22Rv1 (cell line): ENCODE results near the gene TRAPPC1.

Experiments used
- ZFX ChIP-seq: fragments of 450-650 bp; IDR thresholded peaks from 2 replicates; pipeline ENCODE4 v1.6.1; 2017; ENCODE audit warnings: antibody characterized with exemption, borderline replicate concordance
- TF ChIP-seq, protein P1 (sequence below): fragments of 450-650 bp; IDR thresholded peaks from 2 replicates; pipeline ENCODE4 v1.5.1; 2017; ENCODE audit warnings: mild to moderate bottlenecking

DNA sequence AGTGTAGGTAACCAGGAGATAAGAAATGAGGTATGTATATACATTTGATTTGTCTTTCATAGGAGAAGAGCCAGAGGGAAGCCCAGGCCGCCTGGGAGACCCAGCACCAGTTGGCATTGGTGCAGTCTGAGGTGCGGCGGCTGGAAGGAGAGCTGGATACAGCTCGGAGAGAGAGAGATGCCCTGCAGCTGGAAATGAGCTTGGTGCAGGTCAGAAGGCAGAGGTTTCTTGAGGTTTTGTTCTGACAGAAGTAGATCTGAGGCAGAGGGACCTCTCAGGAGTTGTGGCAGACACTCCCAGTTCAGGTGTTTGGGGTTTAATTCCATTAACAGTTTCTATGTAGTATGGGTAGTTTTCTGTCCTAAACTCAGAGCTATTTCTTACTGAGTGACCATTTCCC lies 8.3 kb upstream of the TRAPPC1 start:
- TF ChIP-seq, protein P1, sequence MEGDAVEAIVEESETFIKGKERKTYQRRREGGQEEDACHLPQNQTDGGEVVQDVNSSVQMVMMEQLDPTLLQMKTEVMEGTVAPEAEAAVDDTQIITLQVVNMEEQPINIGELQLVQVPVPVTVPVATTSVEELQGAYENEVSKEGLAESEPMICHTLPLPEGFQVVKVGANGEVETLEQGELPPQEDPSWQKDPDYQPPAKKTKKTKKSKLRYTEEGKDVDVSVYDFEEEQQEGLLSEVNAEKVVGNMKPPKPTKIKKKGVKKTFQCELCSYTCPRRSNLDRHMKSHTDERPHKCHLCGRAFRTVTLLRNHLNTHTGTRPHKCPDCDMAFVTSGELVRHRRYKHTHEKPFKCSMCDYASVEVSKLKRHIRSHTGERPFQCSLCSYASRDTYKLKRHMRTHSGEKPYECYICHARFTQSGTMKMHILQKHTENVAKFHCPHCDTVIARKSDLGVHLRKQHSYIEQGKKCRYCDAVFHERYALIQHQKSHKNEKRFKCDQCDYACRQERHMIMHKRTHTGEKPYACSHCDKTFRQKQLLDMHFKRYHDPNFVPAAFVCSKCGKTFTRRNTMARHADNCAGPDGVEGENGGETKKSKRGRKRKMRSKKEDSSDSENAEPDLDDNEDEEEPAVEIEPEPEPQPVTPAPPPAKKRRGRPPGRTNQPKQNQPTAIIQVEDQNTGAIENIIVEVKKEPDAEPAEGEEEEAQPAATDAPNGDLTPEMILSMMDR = no peak
- no peak for TF ChIP-seq ZFX
